ENCODE data around the gene ADCY7.

ADCY7 gene

DNA sequence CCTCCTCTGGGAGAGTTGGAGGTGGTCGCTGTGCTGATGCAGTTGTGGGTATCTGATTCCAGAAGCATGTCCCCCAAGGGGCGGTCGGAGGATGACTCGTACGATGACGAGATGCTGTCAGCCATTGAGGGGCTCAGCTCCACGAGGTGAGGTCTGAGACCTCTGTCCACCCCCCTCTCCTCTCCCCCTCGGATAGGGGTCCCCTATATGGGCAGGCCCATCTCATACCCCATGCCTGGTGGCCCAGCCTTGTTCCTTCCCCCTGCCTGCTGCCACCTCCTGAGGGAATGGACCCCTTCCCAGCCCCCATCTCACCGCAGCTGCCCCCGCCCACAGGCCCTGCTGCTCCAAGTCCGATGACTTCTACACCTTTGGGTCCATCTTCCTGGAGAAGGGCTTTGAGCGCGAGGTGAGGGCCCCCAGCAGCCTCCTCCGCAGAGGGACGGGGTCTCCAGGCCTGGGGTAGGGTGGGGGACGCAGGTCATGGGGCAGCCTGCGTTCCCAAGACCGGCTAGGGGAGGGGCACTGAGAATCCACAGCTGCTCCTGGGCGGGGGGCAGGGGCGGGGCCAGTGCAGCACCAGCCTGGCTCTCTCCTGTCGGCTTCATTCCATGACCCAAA, 39.2 kb downstream of the ADCY7 start (continued):
- TF ChIP-seq, protein P1, sequence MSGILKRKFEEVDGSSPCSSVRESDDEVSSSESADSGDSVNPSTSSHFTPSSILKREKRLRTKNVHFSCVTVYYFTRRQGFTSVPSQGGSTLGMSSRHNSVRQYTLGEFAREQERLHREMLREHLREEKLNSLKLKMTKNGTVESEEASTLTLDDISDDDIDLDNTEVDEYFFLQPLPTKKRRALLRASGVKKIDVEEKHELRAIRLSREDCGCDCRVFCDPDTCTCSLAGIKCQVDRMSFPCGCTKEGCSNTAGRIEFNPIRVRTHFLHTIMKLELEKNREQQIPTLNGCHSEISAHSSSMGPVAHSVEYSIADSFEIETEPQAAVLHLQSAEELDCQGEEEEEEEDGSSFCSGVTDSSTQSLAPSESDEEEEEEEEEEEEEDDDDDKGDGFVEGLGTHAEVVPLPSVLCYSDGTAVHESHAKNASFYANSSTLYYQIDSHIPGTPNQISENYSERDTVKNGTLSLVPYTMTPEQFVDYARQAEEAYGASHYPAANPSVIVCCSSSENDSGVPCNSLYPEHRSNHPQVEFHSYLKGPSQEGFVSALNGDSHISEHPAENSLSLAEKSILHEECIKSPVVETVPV (CRISPR knock-in tag; IDR thresholded peaks at IDR 0.05) = no peak
- no peak for TF ChIP-seq ESRRG (CRISPR knock-in tag; IDR thresholded peaks at IDR 0.05)

DNA sequence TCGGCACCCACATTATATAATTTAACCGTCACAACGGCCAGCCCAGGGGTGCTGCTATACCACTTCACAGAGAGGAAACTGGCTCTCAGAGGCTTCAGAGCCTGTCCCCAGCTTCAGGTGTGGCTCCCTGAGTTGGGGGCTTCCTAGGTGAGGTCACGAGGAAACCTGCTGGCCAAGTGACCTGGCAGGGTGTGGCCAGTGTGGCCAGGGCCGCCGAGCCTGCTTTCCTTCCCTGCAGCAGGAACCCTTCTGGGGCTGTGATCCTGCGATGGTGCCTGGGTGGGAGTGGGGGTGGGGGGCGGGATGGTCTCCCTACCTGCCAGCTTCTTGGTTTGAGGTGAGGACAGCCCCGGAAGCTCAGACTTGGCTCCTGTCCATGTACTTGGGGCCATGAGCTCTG, 39.9 kb downstream of the ADCY7 start:
- TF ChIP-seq, protein P2, sequence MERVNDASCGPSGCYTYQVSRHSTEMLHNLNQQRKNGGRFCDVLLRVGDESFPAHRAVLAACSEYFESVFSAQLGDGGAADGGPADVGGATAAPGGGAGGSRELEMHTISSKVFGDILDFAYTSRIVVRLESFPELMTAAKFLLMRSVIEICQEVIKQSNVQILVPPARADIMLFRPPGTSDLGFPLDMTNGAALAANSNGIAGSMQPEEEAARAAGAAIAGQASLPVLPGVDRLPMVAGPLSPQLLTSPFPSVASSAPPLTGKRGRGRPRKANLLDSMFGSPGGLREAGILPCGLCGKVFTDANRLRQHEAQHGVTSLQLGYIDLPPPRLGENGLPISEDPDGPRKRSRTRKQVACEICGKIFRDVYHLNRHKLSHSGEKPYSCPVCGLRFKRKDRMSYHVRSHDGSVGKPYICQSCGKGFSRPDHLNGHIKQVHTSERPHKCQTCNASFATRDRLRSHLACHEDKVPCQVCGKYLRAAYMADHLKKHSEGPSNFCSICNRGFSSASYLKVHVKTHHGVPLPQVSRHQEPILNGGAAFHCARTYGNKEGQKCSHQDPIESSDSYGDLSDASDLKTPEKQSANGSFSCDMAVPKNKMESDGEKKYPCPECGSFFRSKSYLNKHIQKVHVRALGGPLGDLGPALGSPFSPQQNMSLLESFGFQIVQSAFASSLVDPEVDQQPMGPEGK (CRISPR knock-in tag; IDR thresholded peaks at IDR 0.05; ENCODE audit: borderline replicate concordance) = no peak
- TF ChIP-seq, protein P3, sequence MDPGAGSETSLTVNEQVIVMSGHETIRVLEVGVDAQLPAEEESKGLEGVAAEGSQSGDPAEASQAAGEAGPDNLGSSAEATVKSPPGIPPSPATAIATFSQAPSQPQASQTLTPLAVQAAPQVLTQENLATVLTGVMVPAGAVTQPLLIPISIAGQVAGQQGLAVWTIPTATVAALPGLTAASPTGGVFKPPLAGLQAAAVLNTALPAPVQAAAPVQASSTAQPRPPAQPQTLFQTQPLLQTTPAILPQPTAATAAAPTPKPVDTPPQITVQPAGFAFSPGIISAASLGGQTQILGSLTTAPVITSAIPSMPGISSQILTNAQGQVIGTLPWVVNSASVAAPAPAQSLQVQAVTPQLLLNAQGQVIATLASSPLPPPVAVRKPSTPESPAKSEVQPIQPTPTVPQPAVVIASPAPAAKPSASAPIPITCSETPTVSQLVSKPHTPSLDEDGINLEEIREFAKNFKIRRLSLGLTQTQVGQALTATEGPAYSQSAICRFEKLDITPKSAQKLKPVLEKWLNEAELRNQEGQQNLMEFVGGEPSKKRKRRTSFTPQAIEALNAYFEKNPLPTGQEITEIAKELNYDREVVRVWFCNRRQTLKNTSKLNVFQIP (CRISPR knock-in tag; IDR thresholded peaks at IDR 0.05; ENCODE audit: borderline replicate concordance, low read depth) = no peak
- no peak for TF ChIP-seq BACH2 (CRISPR knock-in tag; IDR thresholded peaks at IDR 0.05; ENCODE audit: borderline replicate concordance)
- TF ChIP-seq CSDC2 (CRISPR knock-in tag; IDR thresholded peaks at IDR 0.05) = no peak
- TF ChIP-seq ZC3H10 (CRISPR knock-in tag; IDR thresholded peaks at IDR 0.05) = no peak
- TF ChIP-seq GLIS3 (CRISPR knock-in tag; IDR thresholded peaks at IDR 0.05) = no peak
- TF ChIP-seq TOX (CRISPR knock-in tag; IDR thresholded peaks at IDR 0.05; ENCODE audit: borderline replicate concordance) = no peak
- no peak for TF ChIP-seq ISL1 (CRISPR knock-in tag; IDR thresholded peaks at IDR 0.05)
- TF ChIP-seq SNAI2 (CRISPR knock-in tag; IDR thresholded peaks at IDR 0.05) = no peak
- TF ChIP-seq ESRRG (CRISPR knock-in tag; IDR thresholded peaks at IDR 0.05) = no peak
- TF ChIP-seq ZNF8 (CRISPR knock-in tag; IDR thresholded peaks at IDR 0.05) = no peak
- TF ChIP-seq RARB (CRISPR knock-in tag; IDR thresholded peaks at IDR 0.05) = no peak
- no peak for TF ChIP-seq ZFP30 (CRISPR knock-in tag; IDR thresholded peaks at IDR 0.05)
- ATAC-seq = no peak

DNA sequence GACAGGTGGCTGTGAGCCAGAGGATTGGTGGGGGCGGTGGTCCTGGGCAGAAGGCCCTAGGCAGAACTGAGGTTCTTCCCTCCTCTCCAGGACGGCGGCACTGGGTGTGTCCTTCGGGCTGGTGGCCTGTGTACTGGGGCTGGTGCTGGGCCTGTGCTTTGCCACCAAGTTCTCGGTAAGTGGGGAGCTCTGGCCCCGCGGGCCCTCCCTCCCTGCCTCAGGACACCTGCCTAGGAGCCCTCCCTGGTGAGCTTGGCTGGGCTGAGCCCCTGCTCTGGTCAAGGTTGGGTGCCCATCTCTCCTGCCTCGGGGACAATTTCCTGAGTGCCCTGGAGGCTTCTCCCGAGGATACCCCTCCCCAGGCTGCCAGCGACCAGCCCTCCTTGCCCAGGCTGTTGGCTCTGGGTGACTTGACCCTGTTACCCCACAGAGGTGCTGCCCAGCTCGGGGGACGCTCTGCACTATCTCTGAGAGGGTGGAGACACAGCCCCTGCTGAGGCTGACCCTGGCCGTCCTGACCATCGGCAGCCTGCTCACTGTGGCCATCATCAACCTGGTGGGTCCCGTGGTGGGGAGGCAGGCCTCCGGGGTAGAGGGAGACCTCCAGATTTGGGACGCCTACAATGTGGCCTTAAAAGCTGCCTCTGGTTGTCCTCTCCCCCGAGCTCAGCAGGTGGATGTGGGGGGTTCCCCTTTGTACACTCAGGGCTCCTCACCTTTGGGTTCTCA, 42.0 kb downstream of the ADCY7 start:
- ATAC-seq = no peak
- TF ChIP-seq ISL1 (CRISPR knock-in tag; IDR thresholded peaks at IDR 0.05) (no peak), ZNF565 (CRISPR knock-in tag; conservative IDR thresholded peaks at IDR 0.05; ENCODE audit: low read depth) (no peak), GLIS3 (CRISPR knock-in tag; IDR thresholded peaks at IDR 0.05) (no peak), ZFP3 (CRISPR knock-in tag; IDR thresholded peaks at IDR 0.05) (no peak), CSDC2 (CRISPR knock-in tag; IDR thresholded peaks at IDR 0.05) (no peak), ZNF70 (CRISPR knock-in tag; IDR thresholded peaks at IDR 0.05) (no peak), ZFP30 (CRISPR knock-in tag; IDR thresholded peaks at IDR 0.05) (no peak), RARB (CRISPR knock-in tag; IDR thresholded peaks at IDR 0.05) (no peak), ZNF8 (CRISPR knock-in tag; IDR thresholded peaks at IDR 0.05) (no peak), ESRRG (CRISPR knock-in tag; IDR thresholded peaks at IDR 0.05) (no peak), TCF4 (CRISPR knock-in tag; IDR thresholded peaks at IDR 0.05; ENCODE audit: borderline replicate concordance) (no peak), PPARA (CRISPR knock-in tag; IDR thresholded peaks at IDR 0.05; ENCODE audit: borderline replicate concordance) (no peak), TOX (CRISPR knock-in tag; IDR thresholded peaks at IDR 0.05; ENCODE audit: borderline replicate concordance) (no peak)
- TF ChIP-seq, protein P2 (CRISPR knock-in tag; IDR thresholded peaks at IDR 0.05; ENCODE audit: borderline replicate concordance) = no peak
- TF ChIP-seq, protein P4, sequence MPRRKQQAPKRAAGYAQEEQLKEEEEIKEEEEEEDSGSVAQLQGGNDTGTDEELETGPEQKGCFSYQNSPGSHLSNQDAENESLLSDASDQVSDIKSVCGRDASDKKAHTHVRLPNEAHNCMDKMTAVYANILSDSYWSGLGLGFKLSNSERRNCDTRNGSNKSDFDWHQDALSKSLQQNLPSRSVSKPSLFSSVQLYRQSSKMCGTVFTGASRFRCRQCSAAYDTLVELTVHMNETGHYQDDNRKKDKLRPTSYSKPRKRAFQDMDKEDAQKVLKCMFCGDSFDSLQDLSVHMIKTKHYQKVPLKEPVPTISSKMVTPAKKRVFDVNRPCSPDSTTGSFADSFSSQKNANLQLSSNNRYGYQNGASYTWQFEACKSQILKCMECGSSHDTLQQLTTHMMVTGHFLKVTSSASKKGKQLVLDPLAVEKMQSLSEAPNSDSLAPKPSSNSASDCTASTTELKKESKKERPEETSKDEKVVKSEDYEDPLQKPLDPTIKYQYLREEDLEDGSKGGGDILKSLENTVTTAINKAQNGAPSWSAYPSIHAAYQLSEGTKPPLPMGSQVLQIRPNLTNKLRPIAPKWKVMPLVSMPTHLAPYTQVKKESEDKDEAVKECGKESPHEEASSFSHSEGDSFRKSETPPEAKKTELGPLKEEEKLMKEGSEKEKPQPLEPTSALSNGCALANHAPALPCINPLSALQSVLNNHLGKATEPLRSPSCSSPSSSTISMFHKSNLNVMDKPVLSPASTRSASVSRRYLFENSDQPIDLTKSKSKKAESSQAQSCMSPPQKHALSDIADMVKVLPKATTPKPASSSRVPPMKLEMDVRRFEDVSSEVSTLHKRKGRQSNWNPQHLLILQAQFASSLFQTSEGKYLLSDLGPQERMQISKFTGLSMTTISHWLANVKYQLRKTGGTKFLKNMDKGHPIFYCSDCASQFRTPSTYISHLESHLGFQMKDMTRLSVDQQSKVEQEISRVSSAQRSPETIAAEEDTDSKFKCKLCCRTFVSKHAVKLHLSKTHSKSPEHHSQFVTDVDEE (CRISPR knock-in tag; IDR thresholded peaks at IDR 0.05) = no peak
- TF ChIP-seq, protein P5, sequence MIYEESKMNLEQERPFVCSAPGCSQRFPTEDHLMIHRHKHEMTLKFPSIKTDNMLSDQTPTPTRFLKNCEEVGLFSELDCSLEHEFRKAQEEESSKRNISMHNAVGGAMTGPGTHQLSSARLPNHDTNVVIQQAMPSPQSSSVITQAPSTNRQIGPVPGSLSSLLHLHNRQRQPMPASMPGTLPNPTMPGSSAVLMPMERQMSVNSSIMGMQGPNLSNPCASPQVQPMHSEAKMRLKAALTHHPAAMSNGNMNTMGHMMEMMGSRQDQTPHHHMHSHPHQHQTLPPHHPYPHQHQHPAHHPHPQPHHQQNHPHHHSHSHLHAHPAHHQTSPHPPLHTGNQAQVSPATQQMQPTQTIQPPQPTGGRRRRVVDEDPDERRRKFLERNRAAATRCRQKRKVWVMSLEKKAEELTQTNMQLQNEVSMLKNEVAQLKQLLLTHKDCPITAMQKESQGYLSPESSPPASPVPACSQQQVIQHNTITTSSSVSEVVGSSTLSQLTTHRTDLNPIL (CRISPR knock-in tag; IDR thresholded peaks at IDR 0.05; ENCODE audit: low read depth) = no peak
- TF ChIP-seq, protein P3 (CRISPR knock-in tag; IDR thresholded peaks at IDR 0.05; ENCODE audit: borderline replicate concordance, low read depth) = no peak
- TF ChIP-seq, protein P1 (CRISPR knock-in tag; IDR thresholded peaks at IDR 0.05) = no peak

Measured in SK-N-SH treated with all-trans-retinoic acid at 6 μM for 48 hours (cell line).